Gastrocnemius medialis (tissue), 4 donors: ENCODE data around the gene CITED4. TPM values are rescaled to one million over a fixed set of nuclear protein-coding genes. Genes with fewer than 3 reads are reported as not detected.
A peak's percentile ranks its signal among the peaks of the same experiment; 100 is the strongest.

Source experiments
- ATAC-seq, 2 donors: fragments of 150-250 bp; one replicate each; pipeline ENCODE4 v1.9.1; 2016
- DNase-seq, 2 donors: peaks; one replicate each; pipeline ENCODE4 v3.0.0-alpha.2; 2019
- H3K27ac ChIP-seq, 4 donors: fragments of 200-600 bp; sonication (generic); 1 replicate in 1 of 4; 2 replicates in 3 of 4; pipeline ENCODE4 v1.5.1; 2016 to 2018; ENCODE audit warnings: mild to moderate bottlenecking in 2 of 4, moderate library complexity in 1 of 4
- H3K27me3 ChIP-seq, 3 donors: fragments of 200-600 bp; sonication (generic) in 2 of 3; 1 replicate in 1 of 3; 2 replicates in 2 of 3; pipeline versions ENCODE4 v1.5.1 to v1.6.0; 2016 to 2019; ENCODE audit warnings: mild to moderate bottlenecking in 1 of 3, moderate library complexity in 1 of 3
- H3K36me3 ChIP-seq, 2 donors: fragments of 200-600 bp; sonication (generic) in 1 of 2; one replicate each; pipeline ENCODE4 v1.5.1; 2017 to 2018
- H3K4me1 ChIP-seq, 2 donors: fragments of 200-600 bp; sonication (generic) in 1 of 2; one replicate each; pipeline ENCODE4 v1.5.1; 2016 to 2017; ENCODE audit warnings: mild to moderate bottlenecking in 2 of 2
- H3K4me3 ChIP-seq, 4 donors: fragments of 200-600 bp; sonication (generic) in 3 of 4; 1 replicate in 1 of 4; 2 replicates in 3 of 4; pipeline ENCODE4 v1.5.1; 2016 to 2019; ENCODE audit warnings: mild to moderate bottlenecking in 2 of 4
- H3K9me3 ChIP-seq, 3 donors: fragments of 200-600 bp; sonication (generic) in 2 of 3; 1 replicate in 1 of 3; 2 replicates in 2 of 3; pipeline ENCODE4 v1.5.1; 2016 to 2019
- POLR2A ChIP-seq, 2 donors: fragments of 450-650 bp; IDR thresholded peaks; one replicate each; pipeline ENCODE4 v1.6.1; 2017; ENCODE audit warnings: antibody characterized with exemption in 2 of 2, mild to moderate bottlenecking in 2 of 2, moderate library complexity in 2 of 2
- in situ Hi-C, 4 donors: fragments of 200-750 bp; cut with MboI; loops; one replicate each; pipeline versions ENCODE4 v1.15.0 to v1.8.0; 2017; ENCODE audit warnings: low sequenced_read_pairs in 4 of 4
- intact Hi-C: fragments of 100-400 bp; cut with DNase I; formaldehyde crosslinking; loops from one replicate; pipeline ENCODE4 v1.15.1; 2023; ENCODE audit warnings: low total_unique reads
- total RNA-seq, 4 donors: library from RNA; depleted of rRNA; stranded (reverse); fragments of >200 nt; gene quantifications; one replicate each; pipeline versions ENCODE4 v1.1.0 to v1.2.3, GENCODE V29; 2016
- TF ChIP-seq, protein P1 (sequence below), 5 experiments: fragments of 450-650 bp in 3 of 5; fragments of 200-600 bp in 2 of 5; sonication (generic) in 2 of 5; IDR thresholded peaks in 4 of 5; conservative IDR thresholded peaks in 1 of 5; 1 replicate in 4 of 5; 2 replicates in 1 of 5; pipeline ENCODE4 v1.5.1; 2016 to 2019; ENCODE audit warnings: antibody characterized with exemption in 5 of 5, mild to moderate bottlenecking in 3 of 5, moderate library complexity in 3 of 5

CITED4 gene
- total RNA-seq, 4 donors from 2014 or later: 15.9 to 30.8 (median 23.1) TPM

DNA sequence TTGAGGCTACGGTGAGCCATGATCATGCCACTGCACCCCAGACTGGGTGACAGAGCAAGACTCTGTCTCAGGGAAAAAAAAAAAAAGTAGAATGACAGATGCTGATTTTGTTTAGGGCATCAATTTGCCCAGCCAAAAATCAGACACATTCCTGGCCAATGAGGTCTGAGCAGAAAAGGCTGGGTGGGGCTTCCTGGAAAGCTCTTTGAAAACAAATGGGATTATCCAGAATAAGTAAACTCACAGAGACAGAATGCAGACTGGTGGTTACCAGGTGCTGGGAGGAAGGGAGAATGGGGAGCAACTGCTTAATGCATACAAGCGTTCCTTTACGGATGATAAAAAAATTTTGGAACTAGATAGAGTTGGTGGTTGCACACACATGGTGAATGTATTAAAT, 10.1 kb upstream of the CITED4 start:
- in situ Hi-C loops: no loop called here
- intact Hi-C loops: no loop called here
- Histone ChIP-seq H3K4me3 (no peak overlapping the region), H3K9me3 (no peaks in the 10 kb centered on the region), H3K4me1 (peaks cover 0 to under 1% of the 10 kb centered on the region in 2 donors), H3K27me3 (no peaks in the 10 kb centered on the region), H3K36me3 (no peaks in the 10 kb centered on the region), H3K27ac (no peak overlapping the region)
- ATAC-seq (no peak), DNase-seq (no peak)
- no peak for TF ChIP-seq POLR2A (IDR thresholded peaks at IDR 0.05)
- TF ChIP-seq, protein P1, sequence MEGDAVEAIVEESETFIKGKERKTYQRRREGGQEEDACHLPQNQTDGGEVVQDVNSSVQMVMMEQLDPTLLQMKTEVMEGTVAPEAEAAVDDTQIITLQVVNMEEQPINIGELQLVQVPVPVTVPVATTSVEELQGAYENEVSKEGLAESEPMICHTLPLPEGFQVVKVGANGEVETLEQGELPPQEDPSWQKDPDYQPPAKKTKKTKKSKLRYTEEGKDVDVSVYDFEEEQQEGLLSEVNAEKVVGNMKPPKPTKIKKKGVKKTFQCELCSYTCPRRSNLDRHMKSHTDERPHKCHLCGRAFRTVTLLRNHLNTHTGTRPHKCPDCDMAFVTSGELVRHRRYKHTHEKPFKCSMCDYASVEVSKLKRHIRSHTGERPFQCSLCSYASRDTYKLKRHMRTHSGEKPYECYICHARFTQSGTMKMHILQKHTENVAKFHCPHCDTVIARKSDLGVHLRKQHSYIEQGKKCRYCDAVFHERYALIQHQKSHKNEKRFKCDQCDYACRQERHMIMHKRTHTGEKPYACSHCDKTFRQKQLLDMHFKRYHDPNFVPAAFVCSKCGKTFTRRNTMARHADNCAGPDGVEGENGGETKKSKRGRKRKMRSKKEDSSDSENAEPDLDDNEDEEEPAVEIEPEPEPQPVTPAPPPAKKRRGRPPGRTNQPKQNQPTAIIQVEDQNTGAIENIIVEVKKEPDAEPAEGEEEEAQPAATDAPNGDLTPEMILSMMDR (IDR thresholded peaks at IDR 0.05 in 4 of 5, conservative IDR thresholded peaks at IDR 0.05 in 1 of 5): no peak

DNA sequence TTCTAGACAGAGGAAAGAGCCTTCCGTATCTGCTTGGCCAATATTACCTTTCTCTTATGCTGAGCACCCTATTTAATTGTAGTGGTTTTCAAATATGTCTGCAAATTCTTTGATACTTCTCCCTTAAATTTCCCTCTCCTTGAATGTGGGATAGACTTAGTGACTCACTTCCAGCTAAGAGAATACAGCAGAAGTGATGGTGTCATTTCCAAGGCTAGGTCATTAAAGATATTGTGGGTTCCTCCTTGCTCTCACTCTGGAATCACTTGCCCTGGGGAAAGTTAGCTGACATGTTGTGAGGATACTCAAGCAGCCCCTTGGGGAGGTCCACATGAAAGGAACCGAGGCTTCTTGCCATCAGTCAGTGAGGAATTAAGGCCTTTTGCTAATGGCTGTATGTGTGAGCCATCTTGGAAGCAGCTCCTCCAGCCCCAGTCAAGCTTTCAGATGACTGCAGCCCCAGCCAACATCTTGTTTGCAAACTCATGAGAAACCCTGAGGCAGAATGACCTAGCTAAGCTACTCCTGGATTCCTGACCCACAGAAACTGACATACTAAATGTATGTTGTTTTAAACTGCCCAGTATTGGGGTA, 8.1 kb upstream of the CITED4 start:
- TF ChIP-seq POLR2A (IDR thresholded peaks at IDR 0.05): no peak
- TF ChIP-seq, protein P1 (IDR thresholded peaks at IDR 0.05 in 4 of 5, conservative IDR thresholded peaks at IDR 0.05 in 1 of 5): no peak
- H3K4me1 ChIP-seq: no peaks in the 10 kb centered on the region
- ATAC-seq: no peak
- no peak for DNase-seq
- in situ Hi-C loops: no loop called here
- H3K27me3 ChIP-seq: no peaks in the 10 kb centered on the region
- no peak overlapping the region for H3K27ac ChIP-seq
- H3K4me3 ChIP-seq: no peak overlapping the region
- no peaks in the 10 kb centered on the region for H3K9me3 ChIP-seq
- no peaks in the 10 kb centered on the region for H3K36me3 ChIP-seq
- intact Hi-C loops: no loop called here

DNA sequence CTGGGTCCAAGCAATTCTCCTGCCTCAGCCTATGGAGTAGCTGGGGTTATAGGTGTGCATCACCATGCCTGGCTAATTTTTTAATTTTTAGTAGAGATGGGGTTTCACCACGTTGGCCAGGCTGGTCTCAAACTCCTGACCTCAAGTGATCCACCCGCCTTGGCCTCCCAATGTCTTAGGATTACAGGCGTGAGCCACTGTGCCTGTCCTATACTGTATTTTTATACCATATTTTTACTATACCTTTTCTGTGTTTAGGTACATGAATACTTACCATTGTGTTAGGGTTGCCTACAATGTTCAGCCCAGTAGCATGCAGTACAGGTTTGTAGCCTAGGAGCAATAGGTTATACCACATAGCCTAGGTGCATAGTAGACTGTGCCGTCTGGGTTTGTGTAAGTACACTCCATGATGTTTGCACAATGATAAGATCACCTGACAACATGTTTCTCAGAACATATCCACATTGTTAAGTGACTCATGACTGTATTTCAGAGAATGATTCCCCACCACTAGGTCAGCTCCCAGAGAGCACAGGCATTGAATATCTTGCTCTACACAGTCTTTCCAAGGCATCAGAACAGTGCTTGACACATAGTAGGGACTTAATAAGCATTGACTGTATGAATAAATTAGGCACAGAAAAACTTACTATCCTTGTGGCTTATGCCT, 6.0 kb upstream of the CITED4 start:
- intact Hi-C loops: no loop called here
- Histone ChIP-seq H3K9me3 (no peaks in the 10 kb centered on the region), H3K4me1 (no peaks in the 10 kb centered on the region), H3K4me3 (no peak overlapping the region), H3K27me3 (no peaks in the 10 kb centered on the region), H3K36me3 (no peaks in the 10 kb centered on the region), H3K27ac (no peak overlapping the region)
- TF ChIP-seq, protein P1 (IDR thresholded peaks at IDR 0.05 in 4 of 5, conservative IDR thresholded peaks at IDR 0.05 in 1 of 5): no peak
- TF ChIP-seq POLR2A (IDR thresholded peaks at IDR 0.05): no peak
- DNase-seq (no peak), ATAC-seq (peak in 1 of 2 donors; percentile 52)
- in situ Hi-C loops: no loop called here

DNA sequence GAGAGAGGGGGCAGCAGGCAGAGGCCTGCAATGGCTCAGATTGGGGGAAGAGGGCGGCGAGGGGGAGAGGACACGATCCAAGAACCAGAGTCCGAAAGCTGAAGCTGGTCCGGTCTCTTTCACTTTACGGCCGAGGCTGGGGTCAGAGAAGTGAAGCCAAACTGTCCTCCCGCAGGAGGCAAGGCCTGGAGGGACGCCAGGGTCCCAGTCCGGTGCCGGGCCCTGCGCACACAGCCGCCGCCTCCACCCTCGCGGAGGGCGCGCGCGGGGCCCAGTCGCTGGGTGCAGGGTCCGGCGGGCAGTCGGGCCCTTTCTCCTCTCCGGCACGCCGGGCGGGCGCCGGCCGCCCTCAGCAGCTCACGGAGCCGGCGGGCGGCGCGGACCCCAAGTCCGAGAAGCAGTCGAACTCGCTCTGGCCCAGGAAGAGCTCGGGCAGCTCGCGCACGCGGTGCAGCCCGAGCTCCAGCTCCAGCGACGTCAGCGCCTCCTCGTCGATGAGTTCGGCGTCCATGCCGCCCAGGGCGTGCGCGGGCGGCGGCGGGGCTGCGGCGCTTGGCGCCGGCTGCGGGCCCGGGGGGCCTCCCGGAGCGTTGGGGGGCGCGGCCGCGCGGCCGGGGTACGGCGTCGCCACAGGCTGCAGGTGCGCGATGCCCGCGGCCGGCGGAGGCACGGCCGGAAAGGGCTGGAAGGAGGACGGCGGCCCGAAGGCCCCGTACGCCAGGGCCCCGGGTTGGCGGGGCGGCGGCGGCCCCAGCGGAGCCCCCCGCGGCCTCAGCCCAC, 749 bp downstream of the CITED4 start:
- no peaks in the 10 kb centered on the region for H3K27me3 ChIP-seq
- peak overlapping the region; percentile 53 to 84 (median 71) for H3K4me3 ChIP-seq
- intact Hi-C loops: loop anchor here (2.0 to 5.0 kb wide), 3 partner anchors 64 to 171 kb away; partner anchors contain the start of genes KCNQ4 and NFYC
- H3K4me1 ChIP-seq: peaks cover 11 to 18% of the 10 kb centered on the region in 2 donors
- in situ Hi-C loops: no loop called here
- ATAC-seq (peak; percentile 44 to 52), DNase-seq (peak in 1 of 2 donors; percentile 53)
- H3K27ac ChIP-seq: peak overlapping the region; percentile 81 to 93 (median 85)
- no peaks in the 10 kb centered on the region for H3K36me3 ChIP-seq
- H3K9me3 ChIP-seq: no peaks in the 10 kb centered on the region
- TF ChIP-seq POLR2A (IDR thresholded peaks at IDR 0.05): peak in 1 of 2 donors; percentile 14
- TF ChIP-seq, protein P1 (IDR thresholded peaks at IDR 0.05 in 4 of 5, conservative IDR thresholded peaks at IDR 0.05 in 1 of 5): no peak
